ENCODE data around the gene DDIT3. TPM values are rescaled to one million over a fixed set of nuclear protein-coding genes. Genes with fewer than 3 reads are reported as not detected.

The DDIT3 gene
- total RNA-seq, 1 donor from 2014 or later = 15.0 TPM

GRCh38 chr12:57552835-57553313, 32.6 kb upstream of the DDIT3 start:
- peak overlapping the region; percentile 73 for H3K27ac Mint-ChIP-seq (ENCODE audit: unreplicated experiment)
- peaks cover 29% of the 10 kb centered on the region for H3K4me1 Mint-ChIP-seq
- H3K27me3 Mint-ChIP-seq (ENCODE audit: low read depth) = peaks cover 63% of the 10 kb centered on the region
- no peaks in the 10 kb centered on the region for H3K36me3 Mint-ChIP-seq (ENCODE audit: low read depth)
- H3K4me3 Mint-ChIP-seq = peak overlapping the region; percentile 80
- no peak for TF ChIP-seq CTCF (conservative IDR thresholded peaks at IDR 0.05)
- H3K9me3 Mint-ChIP-seq = no peaks in the 10 kb centered on the region
- DNase-seq (ENCODE audit: low read depth, low spot score) = no peak

GRCh38 chr12:57552306-57552651, 32.0 kb upstream of the DDIT3 start:
- Mint-ChIP-seq H3K36me3 (ENCODE audit: low read depth) (no peaks in the 10 kb centered on the region), H3K27me3 (ENCODE audit: low read depth) (peaks cover 69% of the 10 kb centered on the region), H3K4me3 (peak overlapping the region; percentile 80), H3K27ac (ENCODE audit: unreplicated experiment) (peak overlapping the region; percentile 13), H3K4me1 (peaks cover 31% of the 10 kb centered on the region), H3K9me3 (no peaks in the 10 kb centered on the region)
- DNase-seq (ENCODE audit: low read depth, low spot score) = no peak
- TF ChIP-seq CTCF (conservative IDR thresholded peaks at IDR 0.05) = no peak

- H3K4me3 Mint-ChIP-seq = peak overlapping the region; percentile 87
- peaks cover 34% of the 10 kb centered on the region for H3K4me1 Mint-ChIP-seq
Measured at GRCh38 chr12:57551637-57552305, 31.5 kb upstream of the DDIT3 start.

GRCh38 chr12:57550641-57551549, 30.6 kb upstream of the DDIT3 start:
- peaks cover 67% of the 10 kb centered on the region for H3K27me3 Mint-ChIP-seq (ENCODE audit: low read depth)
- no peaks in the 10 kb centered on the region for H3K36me3 Mint-ChIP-seq (ENCODE audit: low read depth)
- TF ChIP-seq CTCF (conservative IDR thresholded peaks at IDR 0.05) = no peak
- H3K27ac Mint-ChIP-seq (ENCODE audit: unreplicated experiment) = no peak overlapping the region
- peak overlapping the region; percentile 87 for H3K4me3 Mint-ChIP-seq
- H3K4me1 Mint-ChIP-seq = peaks cover 39% of the 10 kb centered on the region
- no peak for DNase-seq (ENCODE audit: low read depth, low spot score)
- H3K9me3 Mint-ChIP-seq = no peaks in the 10 kb centered on the region

More at GRCh38 chr12:57551637-57552305, 31.5 kb upstream of the DDIT3 start:
- H3K9me3 Mint-ChIP-seq = no peaks in the 10 kb centered on the region
- peaks cover 72% of the 10 kb centered on the region for H3K27me3 Mint-ChIP-seq (ENCODE audit: low read depth)
- no peak for DNase-seq (ENCODE audit: low read depth, low spot score)
- TF ChIP-seq CTCF (conservative IDR thresholded peaks at IDR 0.05) = no peak
- no peak overlapping the region for H3K27ac Mint-ChIP-seq (ENCODE audit: unreplicated experiment)
- H3K36me3 Mint-ChIP-seq (ENCODE audit: low read depth) = no peaks in the 10 kb centered on the region

GRCh38 chr12:57549909-57550640, 29.8 kb upstream of the DDIT3 start, which contains the start of gene KIF5A:
Gene KIF5A (plus strand): TSS chr12:57550044. CDS start chr12:57550272, 228 bp downstream.
- TF ChIP-seq CTCF (conservative IDR thresholded peaks at IDR 0.05) = no peak
- Mint-ChIP-seq H3K36me3 (ENCODE audit: low read depth) (no peaks in the 10 kb centered on the region), H3K4me3 (peak within 1 kb of the TSS; percentile 99), H3K4me1 (peaks cover 47% of the 10 kb centered on the region), H3K27me3 (ENCODE audit: low read depth) (peaks cover 67% of the 10 kb centered on the region), H3K9me3 (no peaks in the 10 kb centered on the region), H3K27ac (ENCODE audit: unreplicated experiment) (peak within 1 kb of the TSS; percentile 81)
- DNase-seq (ENCODE audit: low read depth, low spot score) = peak; percentile 57
